Keratinocyte (primary cell): Measurements from ENCODE around the gene BCAS2. TPM values are rescaled to one million over a fixed set of nuclear protein-coding genes. Genes with fewer than 3 reads are reported as not detected.

ENCODE experiments used
- DNase-seq: peaks from one replicate; pipeline ENCODE4 v3.0.0-alpha.2; 2011; ENCODE audit warnings: low read depth, missing footprints, low spot score
- FAIRE-seq: peaks from 2 replicates; lab custom pipeline; 2011; peaks lifted over from hg19 to GRCh38; lab: Jason Lieb, UNC
- H2AFZ ChIP-seq: 2 replicates; pipeline ENCODE4 v1.6.0; 2012; ENCODE audit warnings: low read length, control low read depth, inconsistent platforms; ENCODE audit not compliant: control insufficient read depth
- H3K27ac ChIP-seq: 2 replicates; pipeline ENCODE4 v1.5.1; 2011; ENCODE audit warnings: low read length; ENCODE audit not compliant: control insufficient read depth, insufficient read depth
- H3K27me3 ChIP-seq: 3 replicates; pipeline ENCODE4 v1.6.0; 2011; ENCODE audit warnings: low read length; ENCODE audit not compliant: control insufficient read depth, insufficient read depth; ENCODE audit errors: extremely low read depth
- H3K36me3 ChIP-seq, 2 experiments: 2 replicates in 1 of 2; 3 replicates in 1 of 2; pipeline ENCODE4 v1.5.1; 2011; ENCODE audit warnings: low read length in 2 of 2, mild to moderate bottlenecking in 1 of 2; ENCODE audit not compliant: control insufficient read depth in 2 of 2, insufficient read depth in 2 of 2; ENCODE audit errors: extremely low read depth in 1 of 2
- H3K4me1 ChIP-seq: 3 replicates; pipeline ENCODE4 v1.5.1; 2011; ENCODE audit warnings: low read length; ENCODE audit not compliant: control insufficient read depth, insufficient read depth; ENCODE audit errors: extremely low read depth
- H3K4me2 ChIP-seq: 3 replicates; pipeline ENCODE4 v1.6.0; 2011; ENCODE audit warnings: low read depth, low read length; ENCODE audit not compliant: control insufficient read depth, insufficient read depth; ENCODE audit errors: extremely low read depth
- H3K4me3 ChIP-seq, 3 experiments: fragments of 200-600 bp in 1 of 3; sonication (generic) in 1 of 3; 2 replicates in 2 of 3; 3 replicates in 1 of 3; pipeline ENCODE4 v1.5.1; 2011 to 2016; ENCODE audit warnings: low read length in 3 of 3, mild to moderate bottlenecking in 3 of 3, control low read depth in 2 of 3, inconsistent platforms in 1 of 3, low read depth in 1 of 3, mixed read lengths in 1 of 3, mixed run types in 1 of 3, moderate library complexity in 1 of 3; ENCODE audit not compliant: control insufficient read depth in 2 of 3, insufficient read depth in 2 of 3; ENCODE audit errors: extremely low read depth in 1 of 3
- H3K79me2 ChIP-seq: 2 replicates; pipeline ENCODE4 v1.6.0; 2012; ENCODE audit warnings: low read length; ENCODE audit not compliant: control insufficient read depth, insufficient read depth
- H3K9ac ChIP-seq: 3 replicates; pipeline ENCODE4 v1.6.0; 2011; ENCODE audit warnings: low read length; ENCODE audit not compliant: control insufficient read depth, insufficient read depth; ENCODE audit errors: extremely low read depth
- H3K9me1 ChIP-seq: 3 replicates; pipeline ENCODE4 v1.6.0; 2011; ENCODE audit warnings: low read length; ENCODE audit not compliant: control insufficient read depth, insufficient read depth; ENCODE audit errors: extremely low read depth
- H3K9me3 ChIP-seq: 2 replicates; pipeline ENCODE4 v1.5.1; 2012; ENCODE audit warnings: low read depth, low read length; ENCODE audit not compliant: control insufficient read depth
- H4K20me1 ChIP-seq: 3 replicates; pipeline ENCODE4 v1.6.0; 2011; ENCODE audit warnings: low read length; ENCODE audit not compliant: control insufficient read depth, insufficient read depth; ENCODE audit errors: extremely low read depth
- EZH2 ChIP-seq: IDR thresholded peaks from one replicate; pipeline ENCODE4 v1.6.1; 2012; ENCODE audit warnings: inconsistent platforms, mild to moderate bottlenecking, low read length, moderate library complexity
- dilution Hi-C: fragments of 300-500 bp; cut with MboI; formaldehyde crosslinking; loops from one replicate; pipeline ENCODE4 v1.7.0; 2020; ENCODE audit warnings: low sequenced_read_pairs; ENCODE audit not compliant: extremely low pct_ligation_motif_present
- polyA plus RNA-seq, 5 experiments: library from polyadenylated mRNA; depleted of rRNA in 3 of 5; stranded (reverse) in 3 of 5; stranded (forward) in 1 of 5; unstranded in 1 of 5; fragments of >200 nt; gene quantifications; 1 replicate in 1 of 5; 2 replicates in 3 of 5; 3 replicates in 1 of 5; pipeline versions ENCODE4 v1.2.1 to v1.2.3, GENCODE V29; 2011 to 2012; ENCODE audit warnings: missing spikeins in 2 of 5, low read depth in 1 of 5, low replicate concordance in 1 of 5
- TF ChIP-seq, protein P1 (sequence below), 3 experiments: IDR thresholded peaks in 1 of 3; conservative IDR thresholded peaks in 1 of 3; optimal IDR thresholded peaks in 1 of 3; 2 replicates in 2 of 3; 3 replicates in 1 of 3; pipeline versions ENCODE3 to v1.5.1; 2011; ENCODE audit warnings: low read length in 3 of 3, mild to moderate bottlenecking in 3 of 3, moderate library complexity in 2 of 3, control low read depth in 1 of 3, inconsistent platforms in 1 of 3; ENCODE audit not compliant: insufficient read depth in 2 of 3; ENCODE audit errors: extremely low read depth in 1 of 3

The BCAS2 gene
- polyA plus RNA-seq, 1 donor (not counting 4 experiments of a cell fraction or from before 2014, with no cell fraction given), result 60.8 TPM

DNA sequence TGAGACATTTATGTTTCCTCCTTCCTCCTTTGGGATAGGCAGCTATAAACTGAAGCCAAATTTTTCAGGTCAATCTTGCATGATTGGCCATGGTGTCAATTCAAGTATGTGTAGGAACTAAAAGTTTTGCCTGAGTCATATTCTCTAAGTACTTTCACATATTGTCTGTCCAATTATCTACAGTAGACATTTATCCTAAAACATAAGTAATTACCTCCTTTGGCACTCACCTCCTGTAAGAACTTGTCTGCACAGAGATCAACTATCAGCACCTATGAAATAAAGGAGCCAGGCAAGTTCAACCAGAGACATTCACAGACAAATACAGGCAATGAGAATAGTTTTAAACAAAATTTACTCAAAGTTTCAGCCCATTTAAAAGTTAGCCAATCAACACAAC lies 14.2 kb upstream of the BCAS2 start:
- H3K36me3 ChIP-seq, result peaks cover 9 to 16% of the 10 kb centered on the region in 2 experiments
- H4K20me1 ChIP-seq, result no peaks in the 10 kb centered on the region
- no peak overlapping the region for H3K4me2 ChIP-seq
- no peak overlapping the region for H3K4me3 ChIP-seq
- no peak for TF ChIP-seq EZH2
- TF ChIP-seq, protein P1, sequence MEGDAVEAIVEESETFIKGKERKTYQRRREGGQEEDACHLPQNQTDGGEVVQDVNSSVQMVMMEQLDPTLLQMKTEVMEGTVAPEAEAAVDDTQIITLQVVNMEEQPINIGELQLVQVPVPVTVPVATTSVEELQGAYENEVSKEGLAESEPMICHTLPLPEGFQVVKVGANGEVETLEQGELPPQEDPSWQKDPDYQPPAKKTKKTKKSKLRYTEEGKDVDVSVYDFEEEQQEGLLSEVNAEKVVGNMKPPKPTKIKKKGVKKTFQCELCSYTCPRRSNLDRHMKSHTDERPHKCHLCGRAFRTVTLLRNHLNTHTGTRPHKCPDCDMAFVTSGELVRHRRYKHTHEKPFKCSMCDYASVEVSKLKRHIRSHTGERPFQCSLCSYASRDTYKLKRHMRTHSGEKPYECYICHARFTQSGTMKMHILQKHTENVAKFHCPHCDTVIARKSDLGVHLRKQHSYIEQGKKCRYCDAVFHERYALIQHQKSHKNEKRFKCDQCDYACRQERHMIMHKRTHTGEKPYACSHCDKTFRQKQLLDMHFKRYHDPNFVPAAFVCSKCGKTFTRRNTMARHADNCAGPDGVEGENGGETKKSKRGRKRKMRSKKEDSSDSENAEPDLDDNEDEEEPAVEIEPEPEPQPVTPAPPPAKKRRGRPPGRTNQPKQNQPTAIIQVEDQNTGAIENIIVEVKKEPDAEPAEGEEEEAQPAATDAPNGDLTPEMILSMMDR (optimal IDR thresholded peaks at IDR 0.05 in 1 of 3, IDR thresholded peaks at IDR 0.05 in 1 of 3, conservative IDR thresholded peaks at IDR 0.05 in 1 of 3; ENCODE audit: extremely low read depth in 1 of 3, insufficient read depth in 2 of 3, low read length in 3 of 3), result no peak
- H3K27me3 ChIP-seq, result no peaks in the 10 kb centered on the region
- no peak overlapping the region for H3K9ac ChIP-seq
- H2AFZ ChIP-seq, result no peak overlapping the region
- FAIRE-seq, result no peak
- no peaks in the 10 kb centered on the region for H3K79me2 ChIP-seq
- H3K9me1 ChIP-seq, result no peaks in the 10 kb centered on the region
- no peak overlapping the region for H3K27ac ChIP-seq
- dilution Hi-C loops, result no loop called here
- H3K9me3 ChIP-seq, result no peaks in the 10 kb centered on the region
- DNase-seq, result no peak
- peaks cover 4% of the 10 kb centered on the region for H3K4me1 ChIP-seq

DNA sequence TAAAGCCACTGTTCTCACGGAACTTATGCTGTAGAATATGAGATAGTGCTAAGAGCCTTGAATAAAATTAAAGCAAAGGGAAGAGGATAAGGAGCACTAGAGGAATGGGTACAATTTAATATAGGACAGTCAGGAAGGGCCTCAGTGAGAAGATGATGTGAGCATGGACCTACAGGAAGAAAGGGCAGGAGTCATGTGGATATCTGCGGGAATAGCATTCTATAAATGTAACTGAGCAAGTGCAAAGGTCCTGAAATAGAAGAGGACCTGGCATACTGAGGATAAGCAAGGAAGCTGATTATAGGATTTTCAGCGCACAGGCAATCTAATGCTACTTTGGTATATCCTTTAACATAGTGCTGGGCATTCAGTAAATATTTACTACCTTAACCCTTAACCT lies 12.6 kb upstream of the BCAS2 start:
- H3K27ac ChIP-seq, result no peak overlapping the region
- H3K9me3 ChIP-seq, result no peaks in the 10 kb centered on the region
- no peak for FAIRE-seq
- dilution Hi-C loops, result no loop called here
- no peaks in the 10 kb centered on the region for H3K79me2 ChIP-seq
- H3K4me1 ChIP-seq, result peaks cover 4% of the 10 kb centered on the region
- no peak overlapping the region for H2AFZ ChIP-seq
- no peak for TF ChIP-seq EZH2
- TF ChIP-seq, protein P1 (optimal IDR thresholded peaks at IDR 0.05 in 1 of 3, IDR thresholded peaks at IDR 0.05 in 1 of 3, conservative IDR thresholded peaks at IDR 0.05 in 1 of 3; ENCODE audit: extremely low read depth in 1 of 3, insufficient read depth in 2 of 3, low read length in 3 of 3), result no peak
- H3K9me1 ChIP-seq, result no peaks in the 10 kb centered on the region
- no peak overlapping the region for H3K4me3 ChIP-seq
- no peak overlapping the region for H3K4me2 ChIP-seq
- no peak overlapping the region for H3K9ac ChIP-seq
- DNase-seq, result no peak
- no peaks in the 10 kb centered on the region for H4K20me1 ChIP-seq
- H3K36me3 ChIP-seq, result peaks cover 4 to 13% of the 10 kb centered on the region in 2 experiments
- H3K27me3 ChIP-seq, result no peaks in the 10 kb centered on the region
